SK-N-MC (cell line): Measurements from ENCODE around the gene FSD2.

ENCODE experiments used
- EZH2 ChIP-seq: fragments of 200-600 bp; sonication (generic); IDR thresholded peaks from one replicate; pipeline ENCODE4 v1.6.1; 2017; ENCODE audit warnings: antibody characterized with exemption
- FOXP2 ChIP-seq: optimal IDR thresholded peaks from 2 replicates; pipeline ENCODE3; 2011; ENCODE audit warnings: mild to moderate bottlenecking, moderate library complexity; ENCODE audit not compliant: insufficient read depth; ENCODE audit errors: extremely low read length, control extremely low read depth
- POLR2AphosphoS5 ChIP-seq: IDR thresholded peaks from 2 replicates; pipeline ENCODE4 v1.6.1; 2012; ENCODE audit warnings: mild to moderate bottlenecking, low read depth, low read length, borderline replicate concordance

DNA sequence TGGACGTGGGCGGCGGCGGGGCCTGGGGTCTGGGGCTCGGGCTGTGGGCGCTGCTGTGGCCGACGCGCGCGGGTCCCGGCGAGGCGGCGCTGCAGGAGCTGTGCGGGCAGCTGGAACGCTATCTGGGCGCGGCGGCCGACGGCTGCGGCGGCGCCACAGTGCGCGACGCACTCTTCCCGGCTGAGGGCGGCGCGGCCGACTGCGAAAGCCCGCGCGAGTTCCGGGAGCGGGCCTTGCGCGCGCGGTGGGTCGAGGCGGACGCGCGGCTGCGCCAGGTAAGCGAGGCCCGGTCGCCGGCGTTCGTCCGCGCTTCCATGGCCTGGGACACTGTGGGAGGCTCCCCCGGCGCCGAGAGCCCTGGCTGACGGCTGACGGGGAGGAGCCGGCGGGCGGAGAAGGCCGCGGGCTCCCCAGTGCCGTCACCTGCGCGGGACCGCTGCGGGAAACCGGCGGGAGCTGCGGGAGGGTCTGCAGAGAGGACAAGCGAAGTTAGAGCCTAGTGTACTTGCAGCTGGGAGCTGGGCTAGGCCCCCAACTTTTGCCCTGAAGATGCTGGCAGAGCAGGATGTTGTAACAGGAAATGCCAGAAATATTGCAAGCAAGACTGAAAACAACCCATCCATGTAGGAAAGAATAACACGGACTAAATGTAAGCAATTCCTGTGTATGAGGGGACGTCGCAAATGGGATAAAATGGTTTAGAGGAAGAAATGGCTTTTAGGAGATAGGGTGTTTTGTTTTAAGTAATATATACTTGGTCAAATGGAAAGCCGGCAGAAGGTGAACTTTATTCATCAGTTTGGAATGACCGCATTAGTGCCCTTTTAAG, 4.4 kb upstream of the FSD2 start:
- TF ChIP-seq FOXP2 (no peak), POLR2AphosphoS5 (no peak), EZH2 (no peak)
